ENCODE data around the gene TBX5.
A peak's percentile ranks its signal among the peaks of the same experiment; 100 is the strongest.
"Not testable (repeated sequence)": the region's sequence is repeated elsewhere in the genome, so short reads cannot be mapped to it uniquely, and the experiment has no call there.

TBX5 gene

DNA sequence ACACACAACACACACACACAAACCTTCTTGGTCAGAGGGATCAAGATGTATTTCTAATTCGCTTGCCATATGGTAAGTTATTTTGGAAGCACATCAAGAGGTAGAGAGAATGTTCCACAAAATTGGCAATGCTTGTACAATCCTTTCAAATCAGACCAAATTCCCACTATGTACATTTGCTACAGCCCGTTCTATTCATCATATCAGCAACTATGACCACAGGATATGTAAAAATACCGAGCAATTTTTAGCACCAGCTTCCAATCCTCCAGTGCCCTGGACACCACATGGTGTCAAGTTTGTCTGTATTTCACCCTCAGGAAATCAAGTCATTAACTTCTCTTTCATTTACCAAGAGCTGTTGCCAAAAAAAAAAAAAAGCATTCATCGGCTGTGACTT, 21.2 kb downstream of the TBX5 start:
- no peak for DNase-seq (ENCODE audit: low read depth in 2 of 2)

DNA sequence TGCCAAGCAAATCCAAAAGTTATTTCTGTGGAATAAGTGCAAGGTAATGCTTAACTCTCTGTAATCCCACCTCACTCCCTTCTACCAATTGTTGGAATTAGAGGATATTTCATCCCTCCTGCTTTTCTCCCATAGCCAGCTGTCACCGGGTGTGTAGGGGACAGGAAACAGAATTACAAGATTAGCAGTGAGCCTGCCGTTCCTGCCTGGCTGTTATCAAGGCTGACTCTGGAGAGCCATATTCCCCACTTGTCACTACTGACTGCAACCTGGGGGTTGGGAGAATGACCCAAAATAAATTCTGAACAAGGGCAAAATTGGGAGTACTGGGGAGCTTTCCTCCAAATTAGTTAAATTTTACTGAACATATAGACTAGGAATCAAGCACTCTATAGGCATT, 24.8 kb downstream of the TBX5 start:
- no peak for DNase-seq (ENCODE audit: low read depth in 2 of 2)

DNA sequence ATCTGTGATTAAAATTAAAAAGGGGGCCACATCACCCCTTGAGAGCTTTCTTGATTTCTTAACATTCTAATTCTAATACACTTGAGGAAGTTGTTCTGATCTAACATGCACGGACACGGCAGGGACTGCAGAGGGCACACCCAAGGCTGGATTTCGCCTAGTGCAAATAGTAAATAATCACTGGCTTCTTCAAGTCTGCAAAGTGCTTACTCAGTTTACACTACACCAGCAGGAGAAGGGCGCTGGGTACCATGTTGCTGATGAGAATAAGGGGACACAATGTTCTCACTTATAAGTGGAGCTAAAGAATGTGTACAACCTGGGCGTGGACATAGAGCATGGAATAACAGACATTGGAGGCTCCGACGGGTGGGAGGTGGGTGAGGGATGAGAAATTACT, 34.2 kb downstream of the TBX5 start:
- no peak for DNase-seq (ENCODE audit: low read depth in 2 of 2)

DNA sequence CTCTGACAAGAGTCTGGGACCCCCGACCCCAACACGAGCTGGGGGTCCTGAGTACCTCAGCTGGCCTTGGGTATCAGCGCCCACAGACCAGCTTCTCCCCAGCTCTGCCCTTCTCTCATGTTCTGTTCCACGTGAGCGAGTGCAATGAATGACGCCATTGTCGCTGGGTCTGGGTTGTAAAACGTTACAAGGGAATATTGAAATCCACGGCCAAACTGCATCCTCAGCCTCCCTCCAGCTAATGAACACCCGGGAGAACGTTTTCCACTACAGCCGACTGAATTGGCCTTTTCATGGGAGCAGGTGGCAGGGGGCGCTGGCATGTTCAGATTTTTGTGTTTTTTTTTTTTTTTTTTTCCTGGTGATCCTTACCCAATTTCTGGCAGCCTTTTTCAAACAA, 34.7 kb downstream of the TBX5 start:
- DNase-seq (ENCODE audit: low read depth in 2 of 2): no peak

DNA sequence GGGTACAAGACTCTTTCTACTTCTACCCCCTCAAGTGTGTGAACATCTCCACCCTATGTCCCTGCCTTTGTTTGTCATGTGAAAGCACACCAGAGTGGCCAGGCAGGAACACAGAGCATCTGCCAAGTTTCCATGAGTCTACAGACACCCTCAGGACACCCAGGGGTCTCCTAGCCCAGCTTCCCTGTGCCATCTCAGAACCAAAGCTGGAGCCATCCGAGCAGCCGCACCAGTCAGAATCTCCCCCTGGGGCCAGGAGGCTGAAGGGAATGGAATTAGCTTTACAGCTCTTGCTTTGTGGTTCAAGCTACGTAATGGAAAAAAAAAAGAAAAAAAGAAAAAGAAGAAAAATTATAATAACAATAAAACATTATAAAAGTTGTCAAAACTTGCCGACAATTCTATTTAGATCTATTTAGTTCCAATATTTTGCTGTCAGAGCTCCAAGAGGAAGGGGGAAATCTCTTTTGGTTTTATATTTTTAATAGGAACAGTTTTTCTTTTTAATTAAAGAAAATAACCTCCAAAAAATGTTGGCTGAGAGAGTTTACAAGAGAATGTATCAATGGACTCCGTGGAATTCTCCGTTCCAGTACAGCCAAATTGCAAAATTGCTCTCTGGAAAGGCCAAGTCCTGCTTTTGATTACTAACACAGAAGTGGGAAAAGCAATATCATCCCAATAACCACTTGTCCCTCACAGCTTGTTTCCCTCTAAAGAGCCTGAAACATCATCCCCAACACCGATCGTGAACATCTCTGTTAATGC, 37.1 kb downstream of the TBX5 start:
- no peak for DNase-seq (ENCODE audit: low read depth in 2 of 2)

DNA sequence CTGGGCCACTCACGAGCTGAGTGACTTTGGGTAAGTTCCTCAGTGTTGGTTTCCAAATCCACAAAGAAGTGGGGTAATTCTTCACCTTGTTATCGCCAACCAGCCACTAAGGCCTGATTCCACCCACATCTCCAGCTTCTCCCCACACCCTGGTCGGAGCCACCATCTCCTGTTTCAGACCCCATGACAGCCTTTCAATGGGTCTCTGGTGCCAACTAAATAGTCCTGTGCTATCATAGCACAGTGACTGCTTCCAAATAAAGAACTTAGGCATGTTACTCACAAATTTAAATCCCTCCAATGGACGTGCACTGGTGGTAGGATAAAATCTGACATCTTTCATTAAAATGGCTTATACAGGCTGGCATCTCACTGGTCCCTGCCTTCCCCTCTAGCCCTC, 44.0 kb downstream of the TBX5 start:
- no peak for DNase-seq (ENCODE audit: low read depth in 2 of 2)

DNA sequence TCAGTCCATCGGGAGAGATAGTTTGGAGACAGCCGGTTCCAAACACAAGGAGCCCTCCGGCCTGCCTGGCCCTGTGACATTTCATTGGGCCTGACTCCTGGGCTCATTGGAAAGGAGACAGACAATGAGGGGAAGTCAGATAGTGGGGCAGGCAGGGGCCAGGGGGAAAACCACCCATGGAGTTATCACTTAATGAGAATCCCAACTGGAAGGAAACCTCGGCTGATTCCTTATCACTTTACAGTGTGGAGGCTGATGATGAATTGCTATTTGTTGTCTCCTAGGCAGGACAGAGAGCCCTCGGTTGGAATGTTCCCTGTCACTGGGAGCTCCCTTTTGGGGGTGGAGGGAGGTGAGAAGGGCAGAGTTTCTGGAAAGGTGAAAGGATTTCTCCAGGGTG, 44.4 kb downstream of the TBX5 start:
- no peak for DNase-seq (ENCODE audit: low read depth in 2 of 2)

DNA sequence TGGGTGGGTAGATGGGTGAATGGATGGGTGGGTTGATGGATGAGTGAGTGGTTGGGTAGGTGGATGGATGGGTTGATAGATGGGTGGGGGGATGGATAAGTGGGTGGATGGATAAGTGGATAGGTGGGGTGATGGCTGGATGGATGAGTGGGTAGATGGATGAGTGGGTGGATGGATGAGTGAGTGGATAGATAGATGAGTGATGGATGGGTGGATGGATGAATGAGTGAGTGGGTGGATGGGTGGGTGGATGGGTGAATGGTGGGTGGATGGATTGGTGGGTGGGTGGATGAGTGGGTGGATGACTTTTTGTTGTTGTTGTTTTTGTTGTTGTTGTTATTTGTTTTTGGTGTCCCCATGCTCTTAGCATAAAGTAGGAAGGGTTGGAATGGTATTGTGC, 45.5 kb downstream of the TBX5 start:
- no peak for DNase-seq (ENCODE audit: low read depth in 2 of 2)

DNA sequence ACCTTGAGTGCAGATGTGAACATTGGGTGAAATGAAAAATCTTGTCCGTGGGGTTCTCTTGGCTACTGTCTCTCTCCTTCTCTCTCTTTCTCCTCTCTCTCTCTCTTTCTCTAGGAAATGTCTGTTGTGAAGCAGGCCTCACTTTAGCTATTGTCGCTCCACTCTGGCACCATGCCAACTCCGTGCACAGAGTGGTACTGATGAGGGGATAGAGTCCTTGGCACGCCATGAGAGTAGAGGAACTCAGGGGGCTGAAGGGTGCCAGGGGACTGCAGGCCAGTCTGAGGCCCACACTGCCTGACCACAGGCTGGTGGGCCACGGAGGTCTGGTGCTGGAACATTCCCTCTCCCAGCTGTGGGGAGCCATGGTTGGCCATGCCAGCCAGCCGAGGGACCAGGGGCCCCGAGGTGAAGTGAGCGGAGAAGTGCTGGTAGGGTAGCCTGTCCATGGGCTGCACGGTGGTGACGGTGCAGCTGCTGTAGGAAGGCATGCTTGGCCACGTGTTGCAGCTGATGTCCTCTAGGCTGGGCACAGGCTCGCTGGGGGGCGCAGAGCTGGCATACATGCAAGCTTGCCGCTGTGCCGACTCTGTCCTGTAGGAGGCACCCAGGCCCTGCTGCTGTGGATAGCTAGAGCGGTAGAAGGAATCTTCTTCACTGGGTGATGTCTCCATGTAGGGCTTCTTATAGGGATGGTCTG, 50.4 kb downstream of the TBX5 start:
- peak in 1 of 2 donors; percentile 1 for DNase-seq (ENCODE audit: low read depth in 2 of 2)

DNA sequence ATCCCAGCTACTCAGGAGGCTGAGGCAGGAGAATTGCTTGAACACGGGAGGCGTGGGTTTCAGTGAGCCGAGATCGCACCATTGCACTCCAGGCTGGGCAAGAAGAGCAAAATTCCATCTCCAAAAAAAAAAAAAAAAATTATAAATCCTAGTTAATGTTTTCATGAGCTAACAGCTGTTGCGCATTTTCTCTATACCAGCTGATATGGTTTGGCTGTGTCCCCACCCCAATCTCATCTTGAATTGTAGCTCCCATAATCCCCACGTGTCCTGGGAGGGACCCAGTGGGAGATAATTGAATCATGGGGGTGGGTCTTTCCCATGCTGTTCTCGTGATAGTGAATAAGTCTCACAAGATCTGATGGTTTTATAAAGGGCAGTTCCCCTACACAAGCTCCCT, 56.7 kb downstream of the TBX5 start:
- not testable (repeated sequence) for DNase-seq (ENCODE audit: low read depth in 2 of 2)

DNA sequence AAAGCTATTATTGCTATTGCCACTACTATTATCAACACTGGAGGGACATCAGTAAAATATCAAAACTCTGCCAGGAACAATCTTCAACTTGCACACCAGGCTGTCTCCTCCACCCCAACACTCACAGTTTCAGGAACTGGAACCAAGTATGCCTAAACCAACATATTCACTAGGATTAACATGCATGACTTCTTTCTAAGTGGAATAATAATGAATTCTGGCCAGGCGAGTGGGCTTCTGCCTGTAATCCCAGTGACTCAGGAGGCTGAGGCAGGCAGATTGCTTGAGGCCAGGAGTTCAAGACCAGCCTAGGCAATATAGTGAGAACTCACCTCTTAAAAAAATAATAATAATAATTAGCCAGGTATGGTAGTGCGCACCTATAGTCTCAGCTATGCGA, 58.1 kb downstream of the TBX5 start:
- DNase-seq (ENCODE audit: low read depth in 2 of 2): no peak

DNA sequence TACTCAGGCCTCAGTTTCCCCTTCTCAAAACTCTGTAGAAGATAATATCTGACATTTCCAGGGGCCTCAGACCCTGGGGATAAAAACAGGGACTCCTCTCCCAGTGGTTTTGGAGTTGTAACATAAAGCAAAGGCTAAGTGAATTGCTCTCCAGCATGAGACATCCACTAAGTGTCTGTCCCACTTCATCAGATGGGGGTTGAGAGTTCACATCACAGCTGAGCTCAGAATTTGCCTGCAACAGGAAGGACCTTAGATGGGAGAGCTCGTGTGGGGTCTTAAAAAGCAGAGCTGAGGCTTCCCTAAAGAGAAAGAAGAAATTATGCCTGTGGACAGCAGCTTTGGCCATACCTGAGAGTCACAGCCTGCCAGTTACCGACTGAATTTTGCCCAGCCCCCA, 61.1 kb downstream of the TBX5 start:
- no peak for DNase-seq (ENCODE audit: low read depth in 2 of 2)

DNA sequence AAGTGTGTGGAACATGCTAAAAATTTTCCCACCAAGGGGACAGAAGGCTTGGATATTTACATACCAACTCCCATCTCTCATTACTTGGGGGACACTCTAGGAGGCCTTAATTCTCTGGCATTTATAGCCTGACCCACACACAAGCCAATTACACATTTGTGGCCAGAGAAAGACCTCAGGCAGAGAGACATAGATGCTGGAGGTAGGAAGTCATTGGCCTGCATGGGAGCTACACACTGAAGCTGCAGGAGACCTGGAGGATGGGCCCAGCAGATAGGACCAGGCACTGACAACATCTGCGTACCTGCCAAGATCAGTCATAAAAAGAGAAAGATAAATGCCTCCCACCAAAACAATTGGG, 61.7 kb downstream of the TBX5 start:
- DNase-seq (ENCODE audit: low read depth in 2 of 2): no peak

DNA sequence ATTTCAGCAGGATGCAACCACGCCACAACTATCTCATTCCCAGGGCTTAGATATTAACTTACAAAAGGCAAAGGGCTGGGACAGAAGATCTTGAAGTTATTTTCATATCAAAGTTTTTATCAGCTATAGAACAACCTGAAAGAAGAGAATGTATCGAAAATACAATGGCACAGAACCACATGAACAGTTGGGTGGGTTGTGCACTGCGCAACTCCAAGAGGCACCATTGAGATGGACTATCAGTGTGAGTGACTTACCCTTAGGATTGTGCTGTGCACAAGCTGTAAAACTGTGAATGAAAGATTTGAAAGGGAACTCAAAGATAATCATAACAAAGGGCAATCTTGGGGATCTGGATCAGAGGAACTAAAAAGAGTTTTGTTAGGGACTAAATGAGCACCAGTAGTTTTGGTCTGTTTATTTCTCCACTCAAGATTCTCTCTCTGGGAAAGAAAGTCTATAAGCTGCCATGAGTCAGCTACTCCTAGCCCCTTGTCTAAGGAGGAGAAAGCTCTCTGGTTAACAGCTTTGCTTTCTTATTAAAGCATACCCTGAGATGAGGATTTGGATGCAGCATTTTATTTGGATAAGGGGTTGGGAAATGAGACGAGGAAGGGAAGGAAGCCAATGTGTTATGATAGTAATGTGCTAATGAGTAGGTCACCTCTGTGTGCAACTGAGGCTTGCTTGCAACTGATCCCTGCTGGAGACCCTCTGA, 62.2 kb downstream of the TBX5 start:
- no peak for DNase-seq (ENCODE audit: low read depth in 2 of 2)

DNA sequence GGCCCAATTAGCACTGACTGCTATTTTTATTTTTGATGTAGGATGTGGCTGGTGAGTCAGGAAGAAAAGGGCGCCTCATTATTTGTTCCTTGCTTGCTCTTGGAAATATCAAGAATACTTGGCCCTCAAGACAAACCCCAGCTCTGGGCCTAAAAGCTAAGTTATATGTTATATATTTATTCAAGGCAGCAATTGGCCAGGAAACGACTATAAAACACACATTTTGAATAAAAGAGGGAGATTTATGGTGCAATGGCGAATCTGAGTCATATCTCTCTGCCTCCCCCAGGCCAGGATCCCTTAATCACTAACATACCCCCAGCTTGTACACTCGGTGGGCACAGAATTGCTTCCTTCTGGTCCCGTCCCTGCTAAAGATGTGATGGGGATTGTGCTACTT, 63.3 kb downstream of the TBX5 start:
- DNase-seq (ENCODE audit: low read depth in 2 of 2): no peak

DNA sequence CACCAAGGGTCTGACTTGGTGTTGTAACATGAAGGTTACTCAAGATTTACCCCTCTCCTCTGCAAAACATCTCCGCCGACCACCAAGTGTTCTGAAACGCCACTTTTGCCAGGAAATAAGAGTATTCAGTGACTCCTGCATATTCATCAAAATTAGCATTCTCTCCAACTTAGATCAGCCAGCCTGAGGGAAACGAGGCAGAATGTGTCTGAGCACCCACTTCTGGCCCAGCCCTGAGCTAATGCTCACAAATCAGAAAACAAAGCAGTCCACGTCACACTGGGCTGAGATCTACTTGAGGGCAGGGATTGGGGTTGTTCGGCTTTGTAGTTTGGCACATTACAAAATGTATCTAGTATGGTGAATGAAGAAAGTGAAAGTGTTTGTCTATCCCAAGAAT, 64.3 kb downstream of the TBX5 start:
- no peak for DNase-seq (ENCODE audit: low read depth in 2 of 2)

DNA sequence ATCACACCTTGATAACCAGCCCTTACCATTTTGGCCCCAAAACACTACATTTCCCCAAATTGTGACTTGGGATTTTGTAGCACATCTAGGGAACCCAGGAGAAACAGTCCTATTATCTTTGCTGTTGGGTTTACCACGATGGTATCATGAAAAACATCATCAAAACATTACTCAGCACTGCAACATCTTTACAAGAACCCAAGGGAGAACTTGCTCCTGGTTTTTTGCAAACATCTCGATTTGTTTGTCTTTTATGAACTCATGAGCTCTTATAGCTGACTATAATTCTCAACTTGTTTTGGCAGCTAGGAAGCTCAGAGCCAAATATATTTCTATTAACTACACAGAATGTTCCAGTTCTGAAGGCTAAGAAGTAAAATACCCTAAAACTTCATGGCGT, 65.7 kb downstream of the TBX5 start:
- DNase-seq (ENCODE audit: low read depth in 2 of 2): no peak

DNA sequence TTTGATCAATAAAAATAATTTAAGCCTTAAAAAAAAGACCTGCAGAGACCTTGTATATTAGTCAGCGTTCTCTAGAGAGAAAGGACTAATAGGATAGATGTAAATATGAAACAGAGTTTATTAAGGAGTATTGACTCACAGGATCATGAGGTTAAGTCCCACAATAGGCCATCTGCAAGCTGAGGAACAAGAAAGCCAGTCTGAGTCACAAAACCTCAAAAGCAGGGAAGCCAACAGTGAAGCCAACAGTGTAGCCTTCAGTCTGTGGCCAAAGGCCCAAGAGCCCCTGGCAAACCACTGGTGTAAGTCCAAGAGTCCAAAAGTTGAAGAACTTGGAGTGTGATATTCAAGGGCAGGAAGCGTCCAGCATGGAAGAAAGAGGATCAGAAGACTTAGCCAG, 66.3 kb downstream of the TBX5 start:
- DNase-seq (ENCODE audit: low read depth in 2 of 2): no peak

DNA sequence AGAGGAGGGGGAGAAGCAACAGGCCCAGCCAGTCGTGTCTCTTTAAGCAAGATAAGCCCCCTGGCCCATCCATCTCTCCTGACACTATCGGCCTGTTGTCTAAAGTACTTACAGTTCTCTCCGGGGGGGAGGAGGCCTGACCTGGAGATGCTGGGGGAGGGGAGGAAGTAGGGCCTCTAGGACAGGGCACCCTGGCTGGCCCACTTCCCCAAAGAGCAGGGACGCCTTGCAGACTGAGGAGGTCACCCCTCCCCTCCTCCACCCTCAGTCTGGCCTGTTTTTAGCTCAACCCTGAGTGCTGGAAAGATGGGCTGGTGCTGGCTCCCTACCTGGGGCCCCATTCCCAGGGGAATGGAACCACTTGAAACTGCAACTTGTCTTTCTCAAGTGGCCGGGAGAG, 70.3 kb downstream of the TBX5 start:
- no peak for DNase-seq (ENCODE audit: low read depth in 2 of 2)

DNA sequence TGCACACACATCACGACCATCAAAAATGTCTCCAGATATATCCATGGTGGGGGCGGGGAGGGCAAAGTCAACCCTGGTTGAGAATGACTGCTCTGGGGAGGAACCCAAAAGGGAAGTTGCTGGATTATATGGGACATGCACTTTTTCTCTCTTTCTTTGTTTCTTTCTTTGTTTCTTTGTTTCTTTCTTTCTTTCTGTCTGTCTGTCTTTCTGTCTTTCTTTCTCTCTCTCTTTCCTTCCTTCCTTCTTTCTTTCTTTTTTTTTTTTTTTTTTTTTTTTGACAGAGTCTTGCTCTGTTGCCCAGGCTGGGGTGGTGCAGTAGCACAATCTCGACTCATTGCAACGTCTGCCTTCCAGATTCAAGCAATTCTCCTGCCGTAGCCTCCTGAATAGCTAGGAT, 71.5 kb downstream of the TBX5 start:
- DNase-seq (ENCODE audit: low read depth in 2 of 2): no peak

DNA sequence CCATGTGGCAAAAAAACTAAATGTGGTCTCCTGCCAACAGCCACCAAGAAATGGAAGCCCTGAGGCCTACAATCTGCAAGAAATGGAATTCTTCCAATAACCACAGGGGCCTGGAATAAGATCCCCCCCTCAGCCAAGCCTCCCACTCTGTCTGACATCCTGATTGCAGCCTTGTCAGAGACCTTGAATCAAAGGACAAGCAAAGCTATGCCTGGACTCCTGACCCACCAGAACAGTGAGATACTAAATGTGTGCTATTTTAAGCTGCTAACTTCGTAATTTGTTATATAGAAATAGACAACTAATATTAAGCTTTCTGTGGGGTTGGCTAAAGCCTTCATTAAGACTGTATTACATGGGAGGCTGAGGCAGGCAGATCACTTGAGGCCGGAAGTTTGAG, 77.7 kb downstream of the TBX5 start:
- no peak for DNase-seq (ENCODE audit: low read depth in 2 of 2)

DNA sequence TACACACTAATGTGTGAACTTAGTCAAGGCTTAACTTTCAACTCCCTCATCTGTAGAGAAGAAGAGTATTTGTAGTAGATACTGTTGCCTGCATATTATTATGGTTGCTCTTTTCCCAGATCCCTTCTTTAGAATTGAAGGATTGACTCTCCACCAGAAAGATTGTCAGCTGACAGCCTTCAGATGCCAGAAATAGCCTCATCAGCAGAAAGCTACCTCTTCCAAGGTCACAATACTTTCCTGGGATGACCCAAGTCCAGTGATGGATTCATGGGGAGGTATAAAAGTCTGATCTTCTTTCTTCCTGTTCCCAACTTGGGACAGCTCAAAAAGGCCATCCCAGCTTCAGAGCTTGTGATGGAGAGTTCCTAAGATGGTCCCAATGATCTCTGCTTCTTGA, 78.2 kb downstream of the TBX5 start:
- no peak for DNase-seq (ENCODE audit: low read depth in 2 of 2)

DNA sequence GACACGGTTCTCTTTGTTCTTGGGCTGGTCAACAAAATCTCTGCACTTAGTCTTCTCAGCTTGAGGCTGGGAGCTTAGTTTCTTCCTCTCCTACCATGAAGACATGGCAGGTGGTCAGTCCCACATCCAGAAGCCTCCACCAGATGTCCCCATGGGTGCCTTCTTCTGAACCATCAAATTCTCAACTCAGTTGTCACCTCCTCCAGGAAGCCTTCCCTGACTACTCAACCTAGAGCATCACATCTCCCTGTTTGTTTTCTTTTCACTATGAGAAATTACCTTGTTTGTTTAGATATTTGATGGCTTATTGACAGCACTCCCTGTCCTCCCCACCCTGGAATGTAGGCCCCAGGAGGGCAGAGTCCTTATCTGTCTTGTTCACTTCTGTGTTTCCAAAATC, 84.4 kb downstream of the TBX5 start:
- DNase-seq (ENCODE audit: low read depth in 2 of 2): no peak

Data from stimulated activated CD8-positive, alpha-beta memory T cell treated with anti-CD3 and anti-CD28 coated beads, Interleukin-2, amount 100 ng/mL, for 48 hours (primary cell).